ENCODE results near the gene LIPG.

Gene LIPG

GRCh38 chr18:49561289-49562193 lies at the start of gene LIPG:
Gene LIPG, plus strand, starts transcription at chr18:49562057. Its CDS starts 252 bp downstream, at chr18:49562309.
- in situ Hi-C loops (cut with MboI; ENCODE audit: low sequenced_read_pairs) = no loop called here

- in situ Hi-C loops (cut with MboI; ENCODE audit: low sequenced_read_pairs) = loop anchor here (25.0 kb wide), 1 partner anchor 349 kb away; no protein-coding TSS in a partner anchor
These were observed 49.0 kb upstream of the LIPG start for GRCh38 chr18:49512876-49513275.

GRCh38 chr18:49514577-49514976 lies 47.3 kb upstream of the LIPG start:
- in situ Hi-C loops (cut with MboI; ENCODE audit: low sequenced_read_pairs) = loop anchor here (25.0 kb wide), 1 partner anchor 348 kb away; no protein-coding TSS in a partner anchor

GRCh38 chr18:49515003-49515402 lies 46.9 kb upstream of the LIPG start:
- in situ Hi-C loops (cut with MboI; ENCODE audit: low sequenced_read_pairs) = loop anchor here (25.0 kb wide), 1 partner anchor 347 kb away; no protein-coding TSS in a partner anchor

GRCh38 chr18:49515516-49515915 lies 46.3 kb upstream of the LIPG start:
- in situ Hi-C loops (cut with MboI; ENCODE audit: low sequenced_read_pairs) = loop anchor here (25.0 kb wide), 1 partner anchor 347 kb away; no protein-coding TSS in a partner anchor

GRCh38 chr18:49517483-49517882 lies 44.4 kb upstream of the LIPG start:
- in situ Hi-C loops (cut with MboI; ENCODE audit: low sequenced_read_pairs) = loop anchor here (25.0 kb wide), 1 partner anchor 345 kb away; no protein-coding TSS in a partner anchor

GRCh38 chr18:49519101-49519971 lies 42.5 kb upstream of the LIPG start:
- in situ Hi-C loops (cut with MboI; ENCODE audit: low sequenced_read_pairs) = loop anchor here (25.0 kb wide), 1 partner anchor 343 kb away; no protein-coding TSS in a partner anchor

- in situ Hi-C loops (cut with MboI; ENCODE audit: low sequenced_read_pairs) = loop anchor here (25.0 kb wide), 1 partner anchor 342 kb away; no protein-coding TSS in a partner anchor
These were observed 41.2 kb upstream of the LIPG start for GRCh38 chr18:49520661-49521145.

- in situ Hi-C loops (cut with MboI; ENCODE audit: low sequenced_read_pairs) = loop anchor here (25.0 kb wide), 1 partner anchor 341 kb away; no protein-coding TSS in a partner anchor
These were observed 40.5 kb upstream of the LIPG start for GRCh38 chr18:49521216-49521835.

- in situ Hi-C loops (cut with MboI; ENCODE audit: low sequenced_read_pairs) = loop anchor here (25.0 kb wide), 1 partner anchor 339 kb away; no protein-coding TSS in a partner anchor
These were observed 38.2 kb upstream of the LIPG start for GRCh38 chr18:49523580-49524093.

GRCh38 chr18:49524349-49524748 lies 37.5 kb upstream of the LIPG start:
- in situ Hi-C loops (cut with MboI; ENCODE audit: low sequenced_read_pairs) = loop anchor here (25.0 kb wide), 1 partner anchor 338 kb away; no protein-coding TSS in a partner anchor

- in situ Hi-C loops (cut with MboI; ENCODE audit: low sequenced_read_pairs) = loop anchor here (25.0 kb wide), 1 partner anchor 337 kb away; no protein-coding TSS in a partner anchor
These were observed 36.9 kb upstream of the LIPG start for GRCh38 chr18:49524951-49525350.

- in situ Hi-C loops (cut with MboI; ENCODE audit: low sequenced_read_pairs) = no loop called here
These were observed 35.9 kb upstream of the LIPG start for GRCh38 chr18:49525981-49526380.

- in situ Hi-C loops (cut with MboI; ENCODE audit: low sequenced_read_pairs) = no loop called here
These were observed 34.1 kb upstream of the LIPG start for GRCh38 chr18:49527631-49528327.

- in situ Hi-C loops (cut with MboI; ENCODE audit: low sequenced_read_pairs) = no loop called here
These were observed 32.3 kb upstream of the LIPG start for GRCh38 chr18:49529596-49529995.

- in situ Hi-C loops (cut with MboI; ENCODE audit: low sequenced_read_pairs) = no loop called here
These were observed 30.1 kb upstream of the LIPG start for GRCh38 chr18:49531678-49532153.

- in situ Hi-C loops (cut with MboI; ENCODE audit: low sequenced_read_pairs) = no loop called here
These were observed 26.8 kb upstream of the LIPG start for GRCh38 chr18:49534846-49535601.

GRCh38 chr18:49537232-49537896 lies 24.5 kb upstream of the LIPG start:
- in situ Hi-C loops (cut with MboI; ENCODE audit: low sequenced_read_pairs) = no loop called here
